Activated CD8-positive, alpha-beta memory T cell treated with anti-CD3 and anti-CD28 coated beads, Interleukin-2, amount 50 U/mL, for 1 hour (primary cell): ENCODE data around the gene PROKR1.

Experiments
- DNase-seq: peaks from one replicate; pipeline ENCODE4 v3.0.0-alpha.2; 2020; ENCODE audit errors: extremely low read depth

Gene PROKR1

DNA sequence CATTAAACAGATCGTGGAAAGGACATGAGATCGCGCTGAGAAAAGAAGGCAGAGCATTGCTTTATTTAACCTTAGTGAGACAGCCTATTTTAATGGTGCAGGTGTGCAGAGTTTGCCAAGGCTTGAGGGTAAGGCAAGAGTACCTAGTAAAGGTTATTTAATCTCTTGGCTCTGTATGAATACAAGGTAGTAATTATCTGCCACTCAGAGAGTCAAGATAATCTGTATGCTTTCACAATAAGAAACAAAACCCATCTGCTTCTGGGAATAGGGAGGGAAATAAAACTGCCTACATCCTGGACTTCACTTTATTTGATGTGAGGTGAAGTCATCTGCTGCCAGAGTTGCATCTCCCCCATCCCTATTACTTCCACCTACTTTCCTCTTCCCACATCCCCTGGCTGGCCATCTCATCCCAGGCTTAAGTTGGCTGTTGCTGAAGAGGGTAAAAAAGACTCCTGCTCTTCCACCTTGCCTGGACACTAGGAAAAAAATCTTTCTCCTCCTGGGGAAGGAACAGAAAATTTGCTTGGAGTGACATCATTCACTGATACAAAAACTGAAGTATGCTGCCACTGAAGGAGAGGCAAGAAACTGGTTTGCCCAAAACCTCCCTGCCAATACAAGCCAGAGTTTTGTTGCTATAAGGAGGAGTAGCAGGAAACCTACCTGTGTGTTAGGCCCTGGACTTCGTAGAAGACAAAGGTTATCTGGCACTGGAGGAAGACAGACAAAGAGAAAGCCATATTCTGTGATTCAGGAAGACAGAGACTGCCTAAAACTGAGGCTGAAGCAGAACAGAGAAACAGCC lies 55.4 kb downstream of the PROKR1 start:
- no peak for DNase-seq

- DNase-seq = no peak
Observed at GRCh38 chr2:68700560-68700959, 57.2 kb downstream of the PROKR1 start.

DNA sequence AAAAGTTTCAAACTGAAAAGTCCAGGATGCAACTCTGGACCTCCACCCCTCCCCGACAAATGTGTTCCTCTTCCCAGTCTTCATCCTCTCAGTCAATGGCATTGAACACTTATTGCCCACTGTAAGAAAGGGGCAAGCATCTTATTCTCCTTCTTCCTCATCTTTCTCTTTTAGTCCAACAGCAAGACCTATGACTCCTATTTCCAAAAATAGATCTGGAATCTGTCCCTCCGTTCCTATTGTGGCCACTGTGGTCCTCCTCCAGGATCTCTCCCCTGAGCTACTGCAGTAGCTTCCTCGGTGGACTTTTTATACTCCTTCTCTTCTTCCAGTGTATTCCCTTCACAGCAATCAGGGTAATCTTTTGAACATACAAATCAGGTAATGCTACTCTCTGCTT lies 63.3 kb downstream of the PROKR1 start:
- no peak for DNase-seq
